ENCODE measurements around the gene LRFN5.

Gene LRFN5

DNA sequence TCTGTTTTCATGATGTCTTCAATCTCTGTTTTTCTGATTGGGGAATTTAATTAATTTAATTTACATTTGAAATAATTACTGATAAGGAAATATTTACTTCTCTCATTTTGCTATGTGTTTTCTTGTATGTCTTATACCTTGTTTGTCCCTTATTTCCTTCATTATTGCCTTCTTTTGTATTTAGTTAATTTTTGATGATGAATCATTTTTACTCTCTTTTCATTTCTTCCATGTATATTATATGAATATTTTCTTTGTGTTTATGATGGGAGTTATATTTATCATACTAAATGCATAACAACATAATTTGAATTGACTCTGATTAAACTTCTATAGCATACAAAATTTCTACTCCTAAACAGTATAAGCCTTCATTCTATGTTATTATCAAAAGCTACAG, 309.6 kb downstream of the LRFN5 start:
- ChIA-PET CTCF (interaction anchor here (0.7 kb wide), 1 partner anchor 477 kb away, joined by 4 read pairs; no protein-coding TSS in a partner anchor), POLR2A (no interaction called here)
- H3K4me3 ChIP-seq (ENCODE audit: low read depth, low read length): no peak overlapping the region
- TF ChIP-seq ZNF2 (tag by site-specific recombination; IDR thresholded peaks at IDR 0.05) (no peak), ZNF140 (tag by site-specific recombination; IDR thresholded peaks at IDR 0.05) (no peak), TCF7L2 (IDR thresholded peaks at IDR 0.05; ENCODE audit: borderline replicate concordance, low read depth, low read length) (no peak), ZNF530 (tag by site-specific recombination; IDR thresholded peaks at IDR 0.05; ENCODE audit: low read depth) (no peak), OVOL3 (tag by site-specific recombination; IDR thresholded peaks at IDR 0.05) (no peak), ZNF529 (tag by site-specific recombination; IDR thresholded peaks at IDR 0.05; ENCODE audit: insufficient replicate concordance) (no peak), PRDM1 (tag by site-specific recombination; IDR thresholded peaks at IDR 0.05) (no peak), MEIS1 (CRISPR knock-in tag; IDR thresholded peaks at IDR 0.05; ENCODE audit: borderline replicate concordance) (no peak), ZFP37 (tag by site-specific recombination; IDR thresholded peaks at IDR 0.05) (no peak), ZNF473 (tag by site-specific recombination; IDR thresholded peaks at IDR 0.05) (no peak), ZBTB48 (tag by site-specific recombination; IDR thresholded peaks at IDR 0.05) (no peak), REPIN1 (tag by site-specific recombination; IDR thresholded peaks at IDR 0.05; ENCODE audit: low read depth) (no peak), ZNF114 (tag by site-specific recombination; IDR thresholded peaks at IDR 0.05) (no peak)
- TF ChIP-seq, protein P1, sequence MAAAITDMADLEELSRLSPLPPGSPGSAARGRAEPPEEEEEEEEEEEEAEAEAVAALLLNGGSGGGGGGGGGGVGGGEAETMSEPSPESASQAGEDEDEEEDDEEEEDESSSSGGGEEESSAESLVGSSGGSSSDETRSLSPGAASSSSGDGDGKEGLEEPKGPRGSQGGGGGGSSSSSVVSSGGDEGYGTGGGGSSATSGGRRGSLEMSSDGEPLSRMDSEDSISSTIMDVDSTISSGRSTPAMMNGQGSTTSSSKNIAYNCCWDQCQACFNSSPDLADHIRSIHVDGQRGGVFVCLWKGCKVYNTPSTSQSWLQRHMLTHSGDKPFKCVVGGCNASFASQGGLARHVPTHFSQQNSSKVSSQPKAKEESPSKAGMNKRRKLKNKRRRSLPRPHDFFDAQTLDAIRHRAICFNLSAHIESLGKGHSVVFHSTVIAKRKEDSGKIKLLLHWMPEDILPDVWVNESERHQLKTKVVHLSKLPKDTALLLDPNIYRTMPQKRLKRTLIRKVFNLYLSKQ (tag by site-specific recombination; IDR thresholded peaks at IDR 0.05; ENCODE audit: borderline replicate concordance): no peak
- H3K27ac ChIP-seq (ENCODE audit: extremely low read depth, low read depth, low read length): no peak overlapping the region
- H3K36me3 ChIP-seq (ENCODE audit: control insufficient read depth in 2 of 2, insufficient read depth in 1 of 2, low read length in 2 of 2): no peaks in the 10 kb centered on the region
- H3K9me3 ChIP-seq (ENCODE audit: control insufficient read depth, insufficient read depth, low read depth, low read length): no peaks in the 10 kb centered on the region
- no peaks in the 10 kb centered on the region for H3K4me1 ChIP-seq (ENCODE audit: control insufficient read depth, insufficient read depth, low read length)

DNA sequence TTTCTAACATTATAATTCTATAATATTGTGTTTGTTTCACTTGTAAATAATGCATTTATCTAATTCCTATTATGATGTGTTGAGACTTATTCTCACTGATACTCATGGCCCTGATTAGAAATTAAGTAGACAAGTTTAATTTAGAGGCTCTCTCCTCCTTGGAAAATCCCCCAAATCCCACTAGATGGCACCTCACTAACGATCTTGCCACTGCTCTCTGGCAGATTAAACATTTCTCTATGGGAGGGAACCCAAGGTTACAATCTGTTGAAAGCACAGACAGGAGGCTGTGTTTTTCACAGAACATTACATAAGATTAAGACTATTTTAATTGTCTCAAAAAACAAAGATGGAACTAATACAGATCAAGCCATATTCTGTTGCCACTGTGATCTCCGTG, 318.7 kb downstream of the LRFN5 start:
- ChIA-PET CTCF (no interaction called here), POLR2A (no interaction called here)
- H3K27ac ChIP-seq (ENCODE audit: extremely low read depth, low read depth, low read length): no peak overlapping the region
- H3K4me1 ChIP-seq (ENCODE audit: control insufficient read depth, insufficient read depth, low read length): no peaks in the 10 kb centered on the region
- TF ChIP-seq PRDM1 (tag by site-specific recombination; IDR thresholded peaks at IDR 0.05) (no peak), ZNF585B (tag by site-specific recombination; IDR thresholded peaks at IDR 0.05) (no peak), ZNF548 (tag by site-specific recombination; IDR thresholded peaks at IDR 0.05) (no peak), ZNF610 (tag by site-specific recombination; IDR thresholded peaks at IDR 0.05; ENCODE audit: borderline replicate concordance) (no peak)
- TF ChIP-seq, protein P2, sequence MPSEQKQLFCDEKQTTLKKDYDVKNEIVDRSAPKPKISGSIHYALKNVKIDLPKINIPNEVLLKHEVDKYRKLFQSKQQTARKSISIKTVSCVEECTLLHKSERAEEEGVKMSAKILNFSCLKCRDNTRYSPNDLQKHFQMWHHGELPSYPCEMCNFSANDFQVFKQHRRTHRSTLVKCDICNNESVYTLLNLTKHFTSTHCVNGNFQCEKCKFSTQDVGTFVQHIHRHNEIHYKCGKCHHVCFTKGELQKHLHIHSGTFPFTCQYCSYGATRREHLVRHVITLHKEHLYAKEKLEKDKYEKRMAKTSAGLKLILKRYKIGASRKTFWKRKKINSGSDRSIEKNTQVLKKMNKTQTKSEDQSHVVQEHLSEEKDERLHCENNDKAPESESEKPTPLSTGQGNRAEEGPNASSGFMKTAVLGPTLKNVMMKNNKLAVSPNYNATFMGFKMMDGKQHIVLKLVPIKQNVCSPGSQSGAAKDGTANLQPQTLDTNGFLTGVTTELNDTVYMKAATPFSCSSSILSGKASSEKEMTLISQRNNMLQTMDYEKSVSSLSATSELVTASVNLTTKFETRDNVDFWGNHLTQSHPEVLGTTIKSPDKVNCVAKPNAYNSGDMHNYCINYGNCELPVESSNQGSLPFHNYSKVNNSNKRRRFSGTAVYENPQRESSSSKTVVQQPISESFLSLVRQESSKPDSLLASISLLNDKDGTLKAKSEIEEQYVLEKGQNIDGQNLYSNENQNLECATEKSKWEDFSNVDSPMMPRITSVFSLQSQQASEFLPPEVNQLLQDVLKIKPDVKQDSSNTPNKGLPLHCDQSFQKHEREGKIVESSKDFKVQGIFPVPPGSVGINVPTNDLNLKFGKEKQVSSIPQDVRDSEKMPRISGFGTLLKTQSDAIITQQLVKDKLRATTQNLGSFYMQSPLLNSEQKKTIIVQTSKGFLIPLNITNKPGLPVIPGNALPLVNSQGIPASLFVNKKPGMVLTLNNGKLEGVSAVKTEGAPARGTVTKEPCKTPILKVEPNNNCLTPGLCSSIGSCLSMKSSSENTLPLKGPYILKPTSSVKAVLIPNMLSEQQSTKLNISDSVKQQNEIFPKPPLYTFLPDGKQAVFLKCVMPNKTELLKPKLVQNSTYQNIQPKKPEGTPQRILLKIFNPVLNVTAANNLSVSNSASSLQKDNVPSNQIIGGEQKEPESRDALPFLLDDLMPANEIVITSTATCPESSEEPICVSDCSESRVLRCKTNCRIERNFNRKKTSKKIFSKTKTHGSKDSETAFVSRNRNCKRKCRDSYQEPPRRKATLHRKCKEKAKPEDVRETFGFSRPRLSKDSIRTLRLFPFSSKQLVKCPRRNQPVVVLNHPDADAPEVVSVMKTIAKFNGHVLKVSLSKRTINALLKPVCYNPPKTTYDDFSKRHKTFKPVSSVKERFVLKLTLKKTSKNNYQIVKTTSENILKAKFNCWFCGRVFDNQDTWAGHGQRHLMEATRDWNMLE (tag by site-specific recombination; conservative IDR thresholded peaks at IDR 0.05; ENCODE audit: low read depth): no peak
- TF ChIP-seq, protein P3, sequence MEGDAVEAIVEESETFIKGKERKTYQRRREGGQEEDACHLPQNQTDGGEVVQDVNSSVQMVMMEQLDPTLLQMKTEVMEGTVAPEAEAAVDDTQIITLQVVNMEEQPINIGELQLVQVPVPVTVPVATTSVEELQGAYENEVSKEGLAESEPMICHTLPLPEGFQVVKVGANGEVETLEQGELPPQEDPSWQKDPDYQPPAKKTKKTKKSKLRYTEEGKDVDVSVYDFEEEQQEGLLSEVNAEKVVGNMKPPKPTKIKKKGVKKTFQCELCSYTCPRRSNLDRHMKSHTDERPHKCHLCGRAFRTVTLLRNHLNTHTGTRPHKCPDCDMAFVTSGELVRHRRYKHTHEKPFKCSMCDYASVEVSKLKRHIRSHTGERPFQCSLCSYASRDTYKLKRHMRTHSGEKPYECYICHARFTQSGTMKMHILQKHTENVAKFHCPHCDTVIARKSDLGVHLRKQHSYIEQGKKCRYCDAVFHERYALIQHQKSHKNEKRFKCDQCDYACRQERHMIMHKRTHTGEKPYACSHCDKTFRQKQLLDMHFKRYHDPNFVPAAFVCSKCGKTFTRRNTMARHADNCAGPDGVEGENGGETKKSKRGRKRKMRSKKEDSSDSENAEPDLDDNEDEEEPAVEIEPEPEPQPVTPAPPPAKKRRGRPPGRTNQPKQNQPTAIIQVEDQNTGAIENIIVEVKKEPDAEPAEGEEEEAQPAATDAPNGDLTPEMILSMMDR (tag by site-specific recombination; IDR thresholded peaks at IDR 0.05): no peak
- no peaks in the 10 kb centered on the region for H3K36me3 ChIP-seq (ENCODE audit: control insufficient read depth in 2 of 2, insufficient read depth in 1 of 2, low read length in 2 of 2)
- H3K9me3 ChIP-seq (ENCODE audit: control insufficient read depth, insufficient read depth, low read depth, low read length): no peaks in the 10 kb centered on the region
- H3K4me3 ChIP-seq (ENCODE audit: low read depth, low read length): no peak overlapping the region

Data from HEK293 (cell line).